ENCODE data around the gene SLC1A4. TPM values are rescaled to one million over a fixed set of nuclear protein-coding genes. Genes with fewer than 3 reads are reported as not detected.
A peak's percentile ranks its signal among the peaks of the same experiment; 100 is the strongest.

The SLC1A4 gene
- total and polyA plus RNA-seq, 8 donors = 6.4 to 21.9 (median 7.8) TPM

GRCh38 chr2:65062843-65063825 lies 73.9 kb downstream of the SLC1A4 start:
- Histone ChIP-seq H3K9me3 (no peaks in the 10 kb centered on the region), H3K4me1 (peaks cover 24 to 73% of the 10 kb centered on the region in 2 donors), H3K27me3 (no peaks in the 10 kb centered on the region), H3K36me3 (no peaks in the 10 kb centered on the region), H3K4me3 (no peak overlapping the region), H3K27ac (peak overlapping the region in 1 of 2 donors; percentile 87)
- TF ChIP-seq CTCF (IDR thresholded peaks at IDR 0.05) = no peak
- DNase-seq (no peak), ATAC-seq (no peak)
- intact Hi-C loops (cut with DNase I) = loop anchor here in 1 of 2 donors (10.0 kb wide), 1 partner anchor 112 kb away; no protein-coding TSS in a partner anchor

DNA sequence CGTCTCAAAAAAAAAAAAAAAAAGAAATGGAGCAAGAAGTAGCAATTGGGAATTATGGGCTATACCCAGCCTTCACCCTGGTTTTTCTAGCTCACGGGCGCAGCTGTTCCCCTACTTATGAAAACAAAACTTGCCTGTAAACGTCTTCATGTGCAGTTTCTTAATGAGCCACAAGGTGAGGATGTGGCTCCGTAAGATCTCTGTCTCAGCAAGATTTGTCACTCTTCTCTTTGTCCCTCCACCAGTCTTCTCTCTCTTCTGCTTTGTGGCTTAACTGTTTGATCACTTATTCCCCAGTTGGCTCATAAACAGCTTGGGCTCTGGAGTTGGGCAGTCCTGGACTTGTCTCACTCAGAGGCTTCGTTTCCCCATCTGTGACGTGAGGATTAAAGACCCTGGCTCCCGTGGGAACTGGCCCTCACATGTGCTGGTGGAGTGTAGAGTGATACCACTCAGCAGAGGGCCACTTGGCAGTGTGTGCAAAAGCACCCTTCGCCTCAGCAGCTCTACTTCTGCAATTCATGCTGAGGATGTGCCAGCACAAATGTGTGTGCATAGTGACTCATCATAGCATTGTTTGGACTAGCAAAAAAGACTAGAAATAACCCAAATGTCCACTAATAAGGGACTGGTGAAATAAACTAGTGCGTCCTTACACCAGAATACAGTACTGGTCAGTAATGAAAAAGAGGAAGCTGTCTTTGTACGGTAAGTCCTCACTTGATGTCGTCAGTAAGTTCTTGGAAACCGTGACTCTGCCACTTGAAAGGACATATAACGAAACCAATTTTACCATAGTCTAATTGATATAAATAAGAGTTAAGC lies 75.7 kb downstream of the SLC1A4 start:
- peak in 2 of 4 donors; percentile 61 to 79 for DNase-seq

DNA sequence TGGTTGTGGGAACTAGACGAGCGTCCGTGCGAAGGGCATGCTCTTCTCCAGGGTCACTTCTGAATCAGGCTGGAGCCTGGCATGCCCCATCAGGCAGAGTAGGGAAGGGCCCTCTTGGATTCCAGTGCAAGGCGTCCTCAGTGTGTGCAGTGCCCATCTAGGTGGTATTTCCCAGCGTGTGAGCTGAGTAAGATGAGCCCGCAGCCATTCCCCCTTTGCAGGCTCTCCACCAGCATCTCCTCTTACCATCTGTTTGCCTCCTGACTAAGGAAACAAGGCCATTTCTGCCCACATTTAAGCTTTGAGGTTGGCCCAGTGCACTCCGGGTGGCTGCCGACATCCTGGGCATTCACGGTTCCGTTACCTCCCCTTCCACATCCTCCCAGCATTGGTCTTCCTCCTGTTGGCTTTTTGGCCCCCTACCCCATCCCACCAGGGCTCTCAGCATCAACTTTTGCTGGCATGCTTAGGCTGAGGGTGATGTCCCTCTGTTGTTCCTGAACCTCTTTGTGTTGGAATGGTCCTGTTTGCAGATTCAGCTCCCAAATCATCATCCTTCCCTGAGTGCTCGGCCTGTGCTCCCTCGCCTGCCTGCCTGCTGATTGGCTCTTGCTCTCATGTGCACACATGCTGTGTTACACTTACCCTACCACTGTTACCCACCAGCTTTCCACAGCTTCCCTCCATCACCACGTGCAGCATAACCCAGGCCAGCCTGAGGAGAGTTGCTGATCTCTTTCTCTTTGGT lies 78.8 kb downstream of the SLC1A4 start:
- Histone ChIP-seq H3K27ac (peak overlapping the region in 1 of 2 donors; percentile 72), H3K27me3 (no peaks in the 10 kb centered on the region), H3K4me1 (peaks cover 28 to 81% of the 10 kb centered on the region in 2 donors), H3K9me3 (no peaks in the 10 kb centered on the region), H3K36me3 (peaks cover 0 to 32% of the 10 kb centered on the region in 2 donors), H3K4me3 (no peak overlapping the region)
- ATAC-seq (no peak), DNase-seq (no peak)
- TF ChIP-seq CTCF (IDR thresholded peaks at IDR 0.05) = no peak
- intact Hi-C loops (cut with DNase I) = loop anchor here in 1 of 2 donors (10.0 kb wide), 1 partner anchor 107 kb away; no protein-coding TSS in a partner anchor

More for the DNA sequence above, 75.7 kb downstream of the SLC1A4 start:
- Histone ChIP-seq H3K27ac (peak overlapping the region; percentile 69 to 87), H3K4me3 (no peak overlapping the region), H3K9me3 (no peaks in the 10 kb centered on the region), H3K27me3 (no peaks in the 10 kb centered on the region), H3K4me1 (peaks cover 28 to 73% of the 10 kb centered on the region in 2 donors), H3K36me3 (peaks cover 0 to 2% of the 10 kb centered on the region in 2 donors)
- ATAC-seq = peak; percentile 87
- intact Hi-C loops (cut with DNase I) = loop anchor here in 1 of 2 donors (10.0 kb wide), 1 partner anchor 110 kb away; no protein-coding TSS in a partner anchor
- peak; percentile 40 to 57 for TF ChIP-seq CTCF (IDR thresholded peaks at IDR 0.05)

GRCh38 chr2:65069439-65069824 lies 80.2 kb downstream of the SLC1A4 start:
- peaks cover 19 to 66% of the 10 kb centered on the region in 2 donors for H3K4me1 ChIP-seq
- ATAC-seq (no peak), DNase-seq (no peak)
- H3K27ac ChIP-seq = peak overlapping the region in 1 of 2 donors; percentile 72
- intact Hi-C loops (cut with DNase I) = loop anchor here in 1 of 2 donors (10.0 kb wide), 1 partner anchor 105 kb away; no protein-coding TSS in a partner anchor
- no peak overlapping the region for H3K4me3 ChIP-seq
- no peaks in the 10 kb centered on the region for H3K27me3 ChIP-seq
- TF ChIP-seq CTCF (IDR thresholded peaks at IDR 0.05) = no peak
- H3K9me3 ChIP-seq = no peaks in the 10 kb centered on the region
- H3K36me3 ChIP-seq = peaks cover 0 to 47% of the 10 kb centered on the region in 2 donors

Measured in left lung (tissue), 10 donors.